Stimulated activated CD4-positive, alpha-beta T cell treated with anti-CD3 and anti-CD28 coated beads, Interleukin-12 subunit alpha, Interleukin-12 subunit beta, amount 100 ng/mL, for 24 hours (primary cell): Measurements from ENCODE around the gene FZD7.
A peak's percentile ranks its signal among the peaks of the same experiment; 100 is the strongest.

Experiments used
- DNase-seq, 2 experiments: peaks; one replicate each; pipeline ENCODE4 v3.0.0-alpha.2; 2020; ENCODE audit warnings: low read depth in 2 of 2

Gene FZD7

GRCh38 chr2:202033317-202034248, at the start of gene FZD7:
FZD7 (plus strand) TSS chr2:202033855; CDS start chr2:202034648, 793 bp downstream.
- peak; percentile 72 to 81 for DNase-seq

GRCh38 chr2:201984333-201984732, 49.3 kb upstream of the FZD7 start:
- DNase-seq = no peak

- DNase-seq = no peak
These were observed 48.7 kb upstream of the FZD7 start for GRCh38 chr2:201984800-201985525.

GRCh38 chr2:201985728-201986462, 47.8 kb upstream of the FZD7 start:
- no peak for DNase-seq

GRCh38 chr2:201986463-201986735, 47.3 kb upstream of the FZD7 start:
- no peak for DNase-seq

- DNase-seq = no peak
These were observed 46.2 kb upstream of the FZD7 start for GRCh38 chr2:201987426-201987825.

GRCh38 chr2:201990069-201990468, 43.6 kb upstream of the FZD7 start:
- no peak for DNase-seq

- no peak for DNase-seq
These were observed 40.7 kb upstream of the FZD7 start for GRCh38 chr2:201992960-201993359.

GRCh38 chr2:201994973-201995638, 38.5 kb upstream of the FZD7 start:
- no peak for DNase-seq

- no peak for DNase-seq
These were observed 37.6 kb upstream of the FZD7 start for GRCh38 chr2:201996006-201996405.

GRCh38 chr2:201996679-201997314, 36.9 kb upstream of the FZD7 start:
- no peak for DNase-seq

GRCh38 chr2:201999279-201999678, 34.4 kb upstream of the FZD7 start:
- DNase-seq = no peak

GRCh38 chr2:202001826-202002225, 31.8 kb upstream of the FZD7 start:
- no peak for DNase-seq

GRCh38 chr2:202002381-202002780, 31.3 kb upstream of the FZD7 start:
- no peak for DNase-seq

GRCh38 chr2:202005272-202005887, 28.3 kb upstream of the FZD7 start:
- DNase-seq = no peak

GRCh38 chr2:202006301-202006700, 27.4 kb upstream of the FZD7 start:
- no peak for DNase-seq

- no peak for DNase-seq
These were observed 26.4 kb upstream of the FZD7 start for GRCh38 chr2:202007015-202007982.

- DNase-seq = no peak
These were observed 25.7 kb upstream of the FZD7 start for GRCh38 chr2:202007983-202008354.

GRCh38 chr2:202009019-202009481, 24.6 kb upstream of the FZD7 start:
- DNase-seq = no peak

- DNase-seq = no peak
These were observed 24.1 kb upstream of the FZD7 start for GRCh38 chr2:202009581-202009980.
